HG02642 (cell line): ENCODE results near the gene AP3B2.
"Not testable (repeated sequence)": the region's sequence is repeated elsewhere in the genome, so short reads cannot be mapped to it uniquely, and the experiment has no call there.

Source experiments
- ATAC-seq: cut with Tn5 transposase; IDR thresholded peaks from one replicate; pipeline ENCODE4 v1.9.1; 2021; ENCODE audit warnings: mild to moderate bottlenecking; ENCODE audit not compliant: unreplicated experiment, poor library complexity

AP3B2 gene

GRCh38 chr15:82653483-82654168 is 56.0 kb downstream of the AP3B2 start:
- ATAC-seq, result no peak

DNA sequence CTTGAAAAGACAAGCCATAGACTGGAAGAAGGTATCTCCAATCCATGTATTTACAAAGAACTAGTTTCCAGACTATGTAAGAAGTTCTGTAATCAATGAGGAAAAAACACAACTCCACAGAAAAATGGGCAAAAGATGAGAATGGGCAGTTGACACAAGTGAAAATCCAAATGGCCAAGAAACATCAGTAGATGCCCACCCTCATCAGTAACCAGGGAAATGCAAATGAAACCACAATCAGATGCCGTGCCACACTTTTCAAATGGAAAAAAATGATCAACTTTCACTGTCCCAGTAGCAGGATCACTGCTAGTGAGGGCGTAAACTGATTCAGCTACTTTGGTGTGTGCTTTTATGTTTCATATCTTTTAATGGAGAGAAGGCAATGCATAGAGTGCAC is 58.0 kb downstream of the AP3B2 start:
- no peak for ATAC-seq

- no peak for ATAC-seq
Measured at GRCh38 chr15:82650046-82650670, 59.5 kb downstream of the AP3B2 start.

- no peak for ATAC-seq
Measured at GRCh38 chr15:82649226-82649999, 60.3 kb downstream of the AP3B2 start.

DNA sequence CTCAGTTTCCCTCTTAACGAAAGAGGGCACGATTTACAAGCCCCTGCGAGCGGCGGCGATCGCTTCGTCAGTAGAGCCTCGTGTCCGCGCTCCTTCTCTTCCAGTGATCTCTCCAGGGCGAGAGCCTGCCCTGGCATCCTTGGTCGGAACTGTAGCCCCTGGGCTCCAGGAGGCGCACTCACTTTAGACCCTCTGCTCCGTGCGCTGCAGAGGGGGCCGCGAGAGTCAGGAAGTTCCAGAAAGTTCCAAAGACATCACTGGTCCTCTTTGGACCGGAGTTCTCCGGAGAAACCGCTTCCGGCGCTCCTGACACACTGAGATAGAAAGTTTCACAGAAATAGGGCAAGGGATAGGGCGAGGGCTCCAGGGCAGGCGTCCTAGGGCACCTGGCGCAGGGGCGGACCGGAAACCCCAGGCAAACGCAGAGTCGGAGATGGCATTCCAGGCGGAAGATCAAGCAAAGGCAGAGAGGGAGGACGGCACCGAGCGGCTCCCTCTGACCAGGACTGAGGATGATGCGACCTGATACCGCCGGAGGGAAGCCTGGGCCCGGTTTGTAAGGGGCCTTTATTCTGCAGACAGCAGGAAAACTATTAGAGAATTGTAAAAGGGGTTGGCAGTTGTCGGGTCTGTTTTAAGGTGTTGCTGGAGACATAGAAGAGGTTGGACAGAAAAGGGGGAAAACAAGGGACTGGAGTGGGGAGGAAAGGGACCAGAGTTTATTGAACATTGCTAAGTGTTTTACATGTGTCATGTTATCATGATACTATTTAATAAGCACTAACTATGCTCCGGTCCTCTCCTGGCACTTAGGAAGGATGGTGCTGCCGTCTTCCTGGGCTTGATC is 61.2 kb downstream of the AP3B2 start:
- no peak for ATAC-seq

DNA sequence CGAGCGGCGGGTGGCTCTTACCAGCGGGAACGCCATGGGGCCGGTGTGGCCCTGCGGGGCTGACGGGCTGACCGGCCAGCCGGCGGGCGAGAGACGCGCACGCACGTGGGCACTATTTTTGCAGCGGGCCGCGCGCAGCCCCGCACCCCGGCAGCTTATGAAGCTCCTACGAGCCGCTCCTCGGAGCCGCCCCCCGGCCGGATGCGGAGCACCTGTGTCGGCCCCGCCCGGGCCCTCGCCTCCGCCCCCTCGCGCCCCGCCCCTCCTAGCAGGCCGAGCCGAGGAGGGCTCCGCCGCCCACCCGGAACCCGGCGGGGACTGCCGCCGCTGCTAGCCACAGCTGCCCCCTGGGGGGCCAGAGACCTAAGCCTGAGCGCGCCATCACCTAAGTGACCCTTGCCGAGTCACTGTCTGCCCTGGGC is 61.8 kb downstream of the AP3B2 start:
- ATAC-seq, result peak; percentile 47

DNA sequence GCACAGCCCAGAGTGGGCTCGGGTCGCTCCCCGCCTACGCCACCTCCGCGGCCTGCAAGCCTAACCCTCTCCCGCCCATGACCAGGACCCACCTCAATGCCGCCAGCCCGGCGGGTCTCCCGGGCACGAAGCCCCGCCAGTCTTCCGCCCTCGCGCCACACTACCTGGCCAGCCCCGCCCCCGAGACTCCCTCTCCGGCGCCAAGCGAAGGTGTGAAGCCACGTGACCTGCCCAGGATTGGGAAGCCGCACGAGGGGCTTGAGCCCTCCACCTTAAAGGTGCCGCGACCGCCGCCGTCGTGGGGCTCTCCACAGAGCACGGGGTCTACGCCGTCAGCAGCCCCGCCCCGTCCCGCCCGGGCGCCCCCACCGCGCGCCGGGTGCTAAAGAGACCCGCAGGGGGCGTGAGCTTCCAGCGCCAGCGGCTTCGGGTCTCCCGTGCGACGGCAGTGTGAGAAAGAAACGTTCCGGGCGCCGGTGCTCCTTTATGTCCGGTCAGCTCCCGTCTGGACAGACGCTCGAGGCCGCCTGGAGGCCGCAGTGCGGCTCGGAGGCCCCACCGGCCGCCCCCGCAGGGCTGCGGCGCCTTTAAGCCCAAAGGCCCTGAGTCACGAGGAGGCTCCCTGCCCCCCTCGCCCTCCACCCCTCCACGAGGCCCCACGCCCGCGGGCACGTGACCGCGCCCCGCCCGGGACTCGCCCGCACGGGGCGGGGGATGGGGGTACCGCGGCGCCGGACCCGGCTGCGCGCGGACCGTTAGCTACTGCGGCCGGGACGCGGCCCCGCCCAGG is 62.4 kb downstream of the AP3B2 start, which contains the start of gene CPEB1:
Gene CPEB1 (minus strand): TSS at position 319 of the 790 bp plus-strand sequence. CDS start 18,904 bp downstream, outside the sequence.
- ATAC-seq, result peak; percentile 49

DNA sequence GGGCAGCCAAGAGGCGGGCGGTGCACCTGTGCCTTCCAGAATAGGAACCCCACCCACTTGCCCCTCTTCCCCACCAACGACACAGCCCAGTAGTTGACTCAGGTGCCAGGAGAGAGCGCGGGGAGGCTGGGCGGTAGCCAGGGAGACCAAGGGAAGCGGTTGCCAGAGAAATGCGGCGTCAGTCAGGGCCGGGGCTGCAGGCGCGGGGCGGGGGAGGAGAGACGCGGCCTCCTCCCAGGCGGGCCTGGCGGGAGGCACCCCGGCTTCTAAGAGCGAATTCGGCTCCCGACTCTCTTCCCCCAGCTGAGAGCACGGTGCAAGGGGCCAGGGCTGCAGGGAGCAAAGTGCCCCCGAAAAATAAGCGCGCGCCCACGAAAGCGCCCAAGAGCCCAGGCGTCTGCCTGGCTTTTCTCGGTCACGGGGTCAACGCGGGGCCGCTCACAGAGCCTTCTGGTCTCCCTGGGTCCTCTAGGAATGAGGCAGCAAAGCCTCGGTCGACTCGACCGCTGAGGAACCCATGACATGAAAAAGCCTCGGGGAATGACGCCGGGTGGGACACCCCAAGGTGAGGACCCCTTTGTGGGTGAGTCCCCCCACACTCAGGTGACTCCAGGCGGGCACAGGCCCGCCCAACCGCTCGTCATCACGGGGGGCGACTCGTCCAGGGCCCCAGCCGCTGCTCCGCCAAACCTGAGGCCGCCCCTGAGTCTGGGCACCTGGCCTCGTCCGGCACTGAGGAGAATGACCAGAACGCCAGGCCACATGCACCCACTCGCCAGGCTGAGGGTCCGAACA is 63.2 kb downstream of the AP3B2 start:
- no peak for ATAC-seq

DNA sequence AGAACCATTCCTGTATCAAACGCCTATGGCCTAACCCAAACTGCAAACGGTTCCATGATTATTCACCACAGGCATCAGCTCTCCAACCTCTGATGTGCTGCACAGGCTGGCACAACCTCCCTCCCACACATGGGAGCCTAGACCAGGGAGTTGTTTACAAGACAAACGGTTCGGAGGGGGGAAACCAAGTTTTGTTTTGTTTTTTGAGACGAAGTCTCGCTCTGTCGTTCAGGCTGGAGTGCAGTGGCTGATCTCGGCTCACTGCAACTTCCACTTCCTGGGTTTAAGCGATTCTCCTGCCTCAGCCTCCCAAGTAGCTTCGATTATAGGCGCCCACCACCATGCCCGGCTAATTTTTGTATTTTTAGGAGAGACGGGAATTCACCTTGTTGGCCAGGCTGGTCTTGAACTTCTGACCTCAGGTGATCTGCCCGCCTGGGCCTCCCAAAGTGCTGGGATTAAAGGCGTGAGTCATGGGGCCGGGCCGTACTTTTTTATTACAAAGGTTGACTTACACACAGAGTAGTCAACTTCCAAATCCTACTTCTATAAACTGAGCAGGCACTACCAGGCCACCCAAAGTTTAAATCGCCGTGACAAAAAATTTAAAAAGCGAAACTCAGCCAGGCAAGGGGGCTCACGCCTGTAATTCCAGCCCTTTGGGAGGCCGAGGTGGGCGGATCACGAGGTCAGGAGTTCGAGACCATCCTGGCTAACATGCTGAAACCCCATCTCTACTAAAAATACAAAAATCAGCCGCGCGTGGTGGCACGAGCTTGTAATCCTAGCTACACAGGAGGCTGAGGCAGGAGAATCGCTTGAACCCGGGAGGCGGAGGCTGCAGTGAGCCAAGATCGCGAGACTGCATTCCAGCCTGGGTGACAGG is 64.5 kb downstream of the AP3B2 start:
- not testable (repeated sequence) for ATAC-seq

DNA sequence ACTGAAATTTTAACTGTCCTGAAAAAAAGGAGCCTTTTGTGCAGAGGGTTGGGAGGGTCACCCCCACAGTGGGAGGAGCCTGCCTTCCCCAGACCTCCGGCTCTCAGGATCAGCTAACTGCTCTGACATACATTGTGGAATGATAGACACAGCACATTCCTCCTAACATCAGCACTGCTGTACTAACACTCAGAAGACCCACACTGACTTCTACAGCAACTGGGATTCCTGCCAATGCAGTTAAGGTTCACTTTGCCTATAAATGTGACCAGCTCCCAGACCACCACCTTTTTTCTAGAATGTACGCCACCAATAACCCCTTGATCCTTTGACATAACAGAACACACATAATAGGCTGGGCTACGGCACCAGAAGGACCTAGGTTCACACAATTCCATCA is 65.7 kb downstream of the AP3B2 start:
- ATAC-seq, result no peak

- no peak for ATAC-seq
Measured at GRCh38 chr15:82642656-82643055, 67.0 kb downstream of the AP3B2 start.

- ATAC-seq, result no peak
Measured at GRCh38 chr15:82641129-82641798, 68.4 kb downstream of the AP3B2 start.

- ATAC-seq, result no peak
Measured at GRCh38 chr15:82640672-82641071, 69.0 kb downstream of the AP3B2 start.

DNA sequence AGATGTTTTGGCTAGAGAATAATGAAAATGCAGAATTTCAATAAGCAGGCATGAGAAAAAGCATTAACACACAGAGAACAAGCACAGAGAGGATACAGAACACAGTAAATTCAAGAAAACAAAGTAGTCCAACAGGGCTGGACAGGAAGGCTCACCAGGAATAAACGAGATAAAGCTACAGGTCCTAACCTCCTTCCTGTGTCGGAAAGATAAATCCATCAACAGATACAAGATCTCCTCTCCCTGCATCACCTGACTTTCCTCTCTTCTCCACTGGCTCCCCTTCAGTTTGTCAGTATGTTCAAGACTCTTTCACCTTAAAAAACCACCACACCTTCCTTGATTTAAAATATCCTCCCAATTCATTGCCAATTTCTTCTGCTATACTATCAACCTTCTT is 73.9 kb downstream of the AP3B2 start:
- no peak for ATAC-seq

DNA sequence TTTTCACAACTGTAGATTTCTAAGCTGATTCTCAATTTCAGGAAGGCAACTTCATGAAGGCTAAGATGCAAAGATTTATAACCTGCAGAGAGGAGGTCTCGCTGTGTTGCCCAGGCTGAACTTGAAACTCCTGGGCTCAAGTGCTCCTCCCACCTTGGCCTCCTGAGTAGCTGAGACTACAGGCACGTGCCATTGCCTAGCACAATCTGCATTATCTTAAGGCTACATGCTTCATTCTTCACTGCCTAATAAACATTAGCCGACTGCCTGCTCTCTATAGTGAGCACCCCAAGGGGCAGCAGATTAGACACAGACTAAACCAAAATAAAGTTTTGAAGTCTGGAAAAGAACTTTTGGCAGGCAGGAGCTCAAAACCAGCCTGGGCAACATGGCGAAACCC is 79.6 kb downstream of the AP3B2 start:
- ATAC-seq, result no peak

DNA sequence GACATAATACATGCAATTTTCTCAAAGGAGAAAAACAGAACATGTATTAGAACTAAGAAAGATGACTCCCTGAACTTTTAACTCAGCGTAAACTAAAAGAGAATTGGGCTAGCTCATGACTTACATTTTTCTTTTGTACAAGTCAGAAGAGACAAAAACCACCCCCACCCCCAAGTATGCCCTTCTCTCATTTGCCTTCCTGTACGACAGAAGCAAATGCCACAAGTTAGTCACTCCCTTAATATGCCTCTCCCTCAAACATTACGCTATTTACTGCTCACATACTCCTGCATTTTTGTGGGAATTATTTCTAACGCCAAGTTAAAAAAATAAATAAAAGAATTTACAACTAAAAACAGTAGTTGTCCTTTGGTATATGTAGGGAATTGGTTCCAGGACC is 84.5 kb downstream of the AP3B2 start:
- ATAC-seq, result no peak

GRCh38 chr15:82624438-82624837 is 85.2 kb downstream of the AP3B2 start:
- ATAC-seq, result no peak
